ENCODE measurements around the gene TRIM38.

- TF ChIP-seq POLR2AphosphoS5 (IDR thresholded peaks at IDR 0.05; ENCODE audit: borderline replicate concordance, low read depth, low read length) (no peak), EZH2 (IDR thresholded peaks at IDR 0.05) (no peak), FOXP2 (optimal IDR thresholded peaks at IDR 0.05; ENCODE audit: control extremely low read depth, extremely low read length, insufficient read depth) (no peak)
Measured at GRCh38 chr6:25956226-25956625, 6.4 kb upstream of the TRIM38 start.

Data from SK-N-MC (cell line).